ENCODE measurements around the gene GALR1.
"Not testable (repeated sequence)": the region's sequence is repeated elsewhere in the genome, so short reads cannot be mapped to it uniquely, and the experiment has no call there.

Gene GALR1

DNA sequence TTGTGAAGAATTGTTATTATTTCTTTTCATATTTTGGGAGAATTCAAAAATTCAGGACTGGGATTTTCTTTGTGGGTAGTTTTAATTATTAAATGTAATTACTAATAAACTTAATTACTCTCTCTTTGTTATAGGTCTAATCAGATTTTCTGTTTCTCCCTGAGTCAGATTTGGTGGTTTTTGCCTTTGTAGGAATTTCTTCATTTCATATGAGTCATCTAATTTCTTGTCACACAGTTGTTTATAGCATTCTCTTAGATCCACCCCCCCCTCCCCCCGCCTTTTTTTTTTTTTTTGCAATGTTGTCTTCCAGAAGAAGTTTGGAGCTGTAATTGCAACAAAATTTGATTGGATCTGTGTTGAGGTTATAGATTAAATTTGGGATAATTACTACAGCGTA, 26.0 kb upstream of the GALR1 start:
- Mint-ChIP-seq H3K9me3 (no peaks in the 10 kb centered on the region), H3K4me1 (peaks cover 11% of the 10 kb centered on the region), H3K4me3 (no peak overlapping the region), H3K27me3 (no peaks in the 10 kb centered on the region), H3K36me3 (no peaks in the 10 kb centered on the region), H3K27ac (peak overlapping the region; percentile 93)

DNA sequence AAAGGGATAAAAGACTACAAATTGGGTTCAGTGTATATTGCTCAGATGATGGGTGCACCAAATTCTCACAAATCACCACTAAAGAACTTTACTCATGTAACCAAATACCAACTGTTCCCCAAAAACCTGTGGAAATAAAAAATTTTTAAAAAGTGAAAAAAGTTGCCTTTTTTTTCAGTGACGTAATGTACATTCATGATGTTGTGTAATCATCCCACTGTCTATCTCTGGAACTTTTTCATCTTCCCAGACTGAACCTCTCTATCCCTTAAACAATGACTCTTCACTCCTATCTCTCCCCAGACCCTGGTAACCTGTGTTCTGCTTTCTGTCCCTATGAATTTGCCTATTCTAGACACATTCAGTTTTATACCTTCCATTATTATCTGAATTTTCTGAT, 19.0 kb upstream of the GALR1 start:
- Mint-ChIP-seq H3K27ac (no peak overlapping the region), H3K4me1 (no peaks in the 10 kb centered on the region), H3K36me3 (no peaks in the 10 kb centered on the region), H3K9me3 (no peaks in the 10 kb centered on the region), H3K4me3 (no peak overlapping the region), H3K27me3 (peaks cover 5% of the 10 kb centered on the region)

DNA sequence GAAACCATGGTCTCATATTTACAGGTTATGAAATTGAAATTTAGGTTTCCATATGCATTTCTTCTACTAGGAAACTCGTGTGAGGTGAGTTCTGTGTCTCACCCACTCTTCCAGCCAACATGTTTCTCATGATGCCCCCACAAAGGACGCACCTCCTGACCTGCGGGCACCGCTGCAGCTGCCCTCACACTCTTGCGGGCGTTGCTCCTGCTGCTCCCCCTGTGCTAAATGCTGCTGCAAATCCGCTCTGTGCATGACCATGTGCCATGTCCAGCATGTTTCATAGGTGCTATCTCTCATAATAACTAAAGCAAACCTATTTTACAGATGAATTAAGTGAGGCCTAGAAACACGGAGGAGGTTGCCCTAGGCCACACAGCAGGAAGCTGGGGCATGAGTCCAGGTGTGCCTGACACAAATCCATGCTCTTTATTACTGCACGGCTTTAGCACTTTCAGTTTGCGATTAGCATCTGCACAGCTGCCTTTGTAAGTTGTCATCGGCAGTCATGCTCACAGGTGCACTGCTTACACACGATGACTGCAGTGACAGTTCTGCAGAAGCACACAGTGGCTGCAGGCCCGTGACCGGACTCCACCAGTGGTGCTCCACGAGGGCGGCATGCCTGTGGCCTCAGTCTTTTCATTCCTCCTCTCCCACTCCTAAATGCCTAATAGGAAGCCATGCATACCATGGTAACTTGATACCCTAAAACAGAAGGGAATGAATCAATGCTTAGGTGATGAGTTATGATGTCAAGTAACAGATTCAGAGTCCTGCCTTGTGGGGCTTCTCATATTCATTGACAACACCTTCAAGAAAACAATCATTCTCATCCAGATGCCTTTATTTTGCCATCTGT, 14.9 kb upstream of the GALR1 start:
- Mint-ChIP-seq H3K9me3 (peaks cover 5% of the 10 kb centered on the region), H3K4me1 (no peaks in the 10 kb centered on the region), H3K27ac (no peak overlapping the region), H3K36me3 (peaks cover 11% of the 10 kb centered on the region), H3K4me3 (no peak overlapping the region), H3K27me3 (peaks cover 5% of the 10 kb centered on the region)

DNA sequence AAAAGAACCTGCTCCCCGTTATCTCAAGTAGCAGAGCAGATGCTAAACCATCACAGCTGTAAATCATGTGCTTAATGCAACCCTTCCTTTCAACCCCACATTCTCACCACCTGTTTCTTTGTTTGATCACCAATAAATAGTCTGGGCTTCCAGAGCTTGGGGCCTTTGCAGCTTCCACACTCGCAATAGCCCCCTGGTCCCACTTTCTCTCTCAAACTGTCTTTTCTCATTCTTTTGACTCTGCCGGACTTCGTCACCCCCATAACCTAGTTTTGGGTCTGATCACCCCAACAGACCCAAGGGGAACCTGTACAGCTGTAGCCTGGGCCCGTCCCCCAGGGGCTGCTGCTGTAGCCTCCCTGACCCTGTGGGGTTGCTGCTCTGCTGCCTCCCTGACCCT, 10.4 kb upstream of the GALR1 start:
- H3K4me3 Mint-ChIP-seq, H3K27me3 Mint-ChIP-seq, H3K4me1 Mint-ChIP-seq, H3K9me3 Mint-ChIP-seq: not testable (repeated sequence)
- Mint-ChIP-seq H3K36me3 (peaks cover 11% of the 10 kb centered on the region), H3K27ac (peak overlapping the region; percentile 55)

DNA sequence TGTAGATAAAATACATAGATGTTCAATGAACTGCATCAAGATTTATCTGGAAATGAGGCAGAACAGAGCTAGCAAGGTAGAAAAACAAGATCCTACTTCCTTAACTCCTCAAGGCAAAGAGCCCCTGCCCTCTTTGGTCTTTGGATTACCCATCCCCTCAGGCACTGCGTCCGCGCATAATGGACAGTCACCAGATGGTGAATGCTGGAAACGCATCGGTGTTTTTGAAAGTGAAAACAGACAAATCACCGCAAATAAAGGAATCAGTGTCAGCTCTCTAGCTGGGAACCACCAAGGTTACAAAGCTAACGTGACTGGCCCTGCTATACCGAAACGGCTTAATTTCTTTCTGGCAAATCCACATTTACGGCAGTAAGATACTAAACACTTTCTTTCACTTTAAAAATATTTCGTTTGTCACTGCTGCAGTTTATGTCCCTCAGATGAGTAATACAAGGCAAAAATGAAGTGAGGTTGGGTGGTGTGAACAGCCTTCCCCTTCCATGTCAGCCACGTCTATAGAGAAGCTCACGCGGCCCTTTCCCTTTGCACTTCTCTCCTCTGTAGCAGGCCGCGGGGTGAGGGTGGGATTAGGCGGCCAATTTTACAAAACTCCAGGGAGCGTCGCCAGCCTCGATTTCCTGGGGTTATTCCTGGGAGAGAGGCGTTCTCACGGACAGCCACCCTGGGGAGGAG, 627 bp upstream of the GALR1 start:
- Mint-ChIP-seq H3K4me3 (peak overlapping the region; percentile 58), H3K27me3 (peaks cover 47% of the 10 kb centered on the region), H3K27ac (no peak overlapping the region), H3K9me3 (peaks cover 13% of the 10 kb centered on the region), H3K36me3 (peaks cover 8% of the 10 kb centered on the region), H3K4me1 (peaks cover 19% of the 10 kb centered on the region)

DNA sequence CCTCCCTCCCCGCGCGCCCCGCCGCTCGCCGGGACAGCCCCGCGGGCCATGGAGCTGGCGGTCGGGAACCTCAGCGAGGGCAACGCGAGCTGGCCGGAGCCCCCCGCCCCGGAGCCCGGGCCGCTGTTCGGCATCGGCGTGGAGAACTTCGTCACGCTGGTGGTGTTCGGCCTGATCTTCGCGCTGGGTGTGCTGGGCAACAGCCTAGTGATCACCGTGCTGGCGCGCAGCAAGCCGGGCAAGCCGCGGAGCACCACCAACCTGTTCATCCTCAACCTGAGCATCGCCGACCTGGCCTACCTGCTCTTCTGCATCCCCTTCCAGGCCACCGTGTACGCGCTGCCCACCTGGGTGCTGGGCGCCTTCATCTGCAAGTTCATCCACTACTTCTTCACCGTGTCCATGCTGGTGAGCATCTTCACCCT, 865 bp downstream of the GALR1 start:
- Mint-ChIP-seq H3K27me3 (peaks cover 50% of the 10 kb centered on the region), H3K9me3 (peaks cover 13% of the 10 kb centered on the region), H3K4me1 (peaks cover 19% of the 10 kb centered on the region), H3K36me3 (peaks cover 8% of the 10 kb centered on the region), H3K4me3 (no peak overlapping the region), H3K27ac (no peak overlapping the region)

DNA sequence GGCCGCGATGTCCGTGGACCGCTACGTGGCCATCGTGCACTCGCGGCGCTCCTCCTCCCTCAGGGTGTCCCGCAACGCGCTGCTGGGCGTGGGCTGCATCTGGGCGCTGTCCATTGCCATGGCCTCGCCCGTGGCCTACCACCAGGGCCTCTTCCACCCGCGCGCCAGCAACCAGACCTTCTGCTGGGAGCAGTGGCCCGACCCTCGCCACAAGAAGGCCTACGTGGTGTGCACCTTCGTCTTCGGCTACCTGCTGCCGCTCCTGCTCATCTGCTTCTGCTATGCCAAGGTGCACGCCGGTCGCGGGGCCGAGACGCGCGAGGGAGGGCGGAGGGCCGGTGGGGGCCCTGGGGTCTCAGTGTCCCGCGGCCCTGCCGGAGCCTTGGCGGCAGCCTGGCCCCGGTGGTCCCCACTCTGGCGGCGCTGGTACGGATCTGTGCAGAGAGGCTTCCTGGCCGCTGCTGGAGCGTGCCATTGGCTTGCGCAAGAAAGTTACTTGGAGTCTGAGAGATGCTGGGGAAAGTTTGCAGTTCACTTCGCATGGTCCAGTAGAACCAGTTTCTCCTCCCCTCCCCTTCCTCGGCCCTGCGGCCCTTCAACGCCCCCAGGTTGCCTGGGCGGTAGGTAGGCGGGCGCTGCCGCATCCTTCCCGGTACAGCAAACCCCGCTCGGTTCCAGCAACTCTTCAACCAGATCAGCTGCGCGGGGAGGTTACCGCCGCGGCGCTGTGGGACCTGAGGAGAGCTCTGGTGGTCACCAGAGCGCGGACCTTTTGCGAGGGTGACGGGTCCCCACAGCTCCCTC, 1.5 kb downstream of the GALR1 start:
- Mint-ChIP-seq H3K9me3 (peaks cover 13% of the 10 kb centered on the region), H3K36me3 (peaks cover 8% of the 10 kb centered on the region), H3K4me3 (no peak overlapping the region), H3K4me1 (peaks cover 19% of the 10 kb centered on the region), H3K27ac (no peak overlapping the region), H3K27me3 (peaks cover 48% of the 10 kb centered on the region)

DNA sequence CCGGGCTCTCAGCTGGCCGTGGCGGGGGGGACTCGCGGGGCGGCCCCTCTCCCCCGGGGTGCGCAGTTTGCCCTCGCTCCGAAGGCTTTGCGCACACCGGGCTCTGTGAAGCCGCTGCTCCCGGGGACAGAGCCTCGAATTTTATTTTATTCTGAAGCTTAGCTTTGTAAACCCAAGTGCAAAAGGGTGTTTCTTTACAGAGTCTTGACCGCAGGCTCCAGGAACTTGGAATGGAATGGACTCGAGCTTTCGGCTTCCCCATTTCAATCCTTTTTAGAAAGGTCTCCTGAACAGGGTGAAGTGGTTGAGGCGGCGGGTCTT, 2.0 kb downstream of the GALR1 start:
- no peak overlapping the region for H3K27ac Mint-ChIP-seq
- peaks cover 11% of the 10 kb centered on the region for H3K9me3 Mint-ChIP-seq
- H3K4me1 Mint-ChIP-seq: peaks cover 19% of the 10 kb centered on the region
- no peak overlapping the region for H3K4me3 Mint-ChIP-seq
- peaks cover 50% of the 10 kb centered on the region for H3K27me3 Mint-ChIP-seq
- peaks cover 8% of the 10 kb centered on the region for H3K36me3 Mint-ChIP-seq

DNA sequence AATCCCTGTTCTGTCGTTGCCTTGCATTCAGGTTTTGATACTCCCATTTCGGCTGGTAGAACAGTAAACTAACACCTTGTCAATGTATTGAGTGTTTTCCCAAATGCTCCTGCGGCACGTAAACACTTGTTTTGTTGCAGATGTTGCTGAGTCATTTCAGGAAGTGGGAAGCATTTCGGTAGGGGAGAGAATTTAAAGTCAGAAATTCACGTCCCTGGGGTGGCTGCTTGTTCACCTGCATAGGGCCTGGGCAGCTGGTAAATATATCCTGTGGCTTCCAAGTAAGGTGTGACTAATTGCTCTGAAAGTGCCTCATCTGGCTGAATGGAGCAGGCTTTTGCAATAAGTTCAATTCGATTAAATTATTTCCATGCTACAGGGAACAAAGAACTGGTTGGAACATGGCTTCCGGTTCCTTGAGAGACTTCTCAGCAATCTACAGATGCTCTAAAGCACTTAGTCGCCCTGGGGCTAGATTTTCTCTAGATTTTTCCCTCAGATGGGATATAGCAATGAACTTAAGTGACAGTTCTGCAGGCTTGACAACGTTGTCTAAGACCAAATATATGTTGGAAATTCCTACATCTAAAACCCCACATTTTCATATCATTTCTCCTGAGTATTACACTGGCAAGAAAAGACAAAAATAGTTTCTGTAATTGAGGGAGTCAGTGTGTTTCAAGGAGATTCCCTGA, 5.2 kb downstream of the GALR1 start:
- Mint-ChIP-seq H3K36me3 (peaks cover 3% of the 10 kb centered on the region), H3K4me1 (peaks cover 5% of the 10 kb centered on the region), H3K9me3 (no peaks in the 10 kb centered on the region), H3K27ac (no peak overlapping the region), H3K4me3 (no peak overlapping the region), H3K27me3 (peaks cover 31% of the 10 kb centered on the region)

DNA sequence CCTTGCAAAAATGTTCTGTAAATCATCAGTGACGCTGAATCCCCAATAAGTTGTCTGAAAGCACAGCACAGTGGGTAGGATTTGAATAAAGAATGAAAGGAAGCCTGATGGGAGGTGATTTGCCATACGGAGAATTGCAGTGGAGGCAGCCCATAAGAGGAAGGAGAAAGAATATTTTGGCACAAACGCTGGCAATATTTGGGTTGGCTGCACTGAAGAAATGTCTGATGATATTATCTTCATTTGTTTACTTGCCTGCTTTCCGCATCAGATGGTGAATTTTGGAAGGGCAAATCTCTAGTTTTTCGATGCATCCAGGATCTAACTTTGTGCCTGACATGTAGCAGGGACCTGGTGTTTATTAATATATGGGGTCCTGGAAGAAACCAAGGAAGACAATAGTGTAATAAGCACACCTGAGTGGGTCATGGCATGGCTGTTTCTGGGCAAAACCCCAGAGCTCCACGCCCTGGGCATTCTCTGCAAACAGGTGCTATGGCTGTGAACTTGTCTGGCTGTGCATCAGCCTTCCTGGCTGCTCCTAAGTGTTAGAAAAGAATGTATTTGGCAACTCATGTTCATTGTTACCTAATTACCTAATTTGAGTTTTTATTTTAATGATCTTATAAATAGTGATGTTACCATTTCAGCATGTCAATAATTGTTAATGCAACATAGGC, 5.9 kb downstream of the GALR1 start:
- H3K27ac Mint-ChIP-seq: no peak overlapping the region
- peaks cover 31% of the 10 kb centered on the region for H3K27me3 Mint-ChIP-seq
- H3K4me1 Mint-ChIP-seq: peaks cover 5% of the 10 kb centered on the region
- no peaks in the 10 kb centered on the region for H3K9me3 Mint-ChIP-seq
- H3K4me3 Mint-ChIP-seq: no peak overlapping the region
- H3K36me3 Mint-ChIP-seq: peaks cover 3% of the 10 kb centered on the region

DNA sequence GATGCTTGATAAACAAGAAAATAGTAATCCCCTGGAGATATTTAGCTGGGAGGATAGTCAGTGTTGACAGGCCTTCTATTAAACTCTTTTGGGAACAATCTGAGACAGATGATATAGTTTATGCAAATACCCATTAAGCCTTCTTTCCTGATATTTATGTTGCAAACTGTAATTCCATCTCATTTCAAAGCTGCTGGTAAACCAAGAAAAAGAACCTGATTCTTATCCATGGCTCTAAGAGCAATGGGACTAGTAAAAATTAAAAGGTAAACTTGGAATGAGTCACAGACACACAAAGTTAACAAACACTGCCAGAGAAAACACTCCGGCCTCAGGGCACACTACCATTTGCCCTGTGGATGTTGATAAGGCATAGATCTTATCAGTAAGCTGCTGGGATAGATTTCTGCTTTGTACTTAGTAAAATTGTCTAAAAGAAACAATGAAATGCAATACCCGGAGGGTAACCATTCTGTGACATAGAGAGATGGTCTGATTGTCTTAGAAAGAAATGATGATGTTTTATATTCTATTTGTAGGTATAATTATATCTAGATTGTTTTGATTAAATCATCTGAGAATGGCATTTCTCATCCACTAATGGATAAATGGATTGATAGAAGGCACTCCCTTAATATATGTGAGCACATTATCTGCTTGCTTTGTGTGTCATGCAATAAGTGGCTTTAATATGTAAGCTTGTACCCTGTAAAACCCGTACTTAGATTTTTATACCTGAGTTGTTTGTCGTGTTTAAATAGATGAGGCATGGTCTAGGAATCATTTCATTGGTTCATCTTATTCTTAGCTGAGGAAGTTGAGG, 13.2 kb downstream of the GALR1 start:
- Mint-ChIP-seq H3K4me3 (no peak overlapping the region), H3K36me3 (peaks cover 3% of the 10 kb centered on the region), H3K27me3 (peaks cover 5% of the 10 kb centered on the region), H3K4me1 (no peaks in the 10 kb centered on the region), H3K9me3 (peaks cover 7% of the 10 kb centered on the region), H3K27ac (no peak overlapping the region)

DNA sequence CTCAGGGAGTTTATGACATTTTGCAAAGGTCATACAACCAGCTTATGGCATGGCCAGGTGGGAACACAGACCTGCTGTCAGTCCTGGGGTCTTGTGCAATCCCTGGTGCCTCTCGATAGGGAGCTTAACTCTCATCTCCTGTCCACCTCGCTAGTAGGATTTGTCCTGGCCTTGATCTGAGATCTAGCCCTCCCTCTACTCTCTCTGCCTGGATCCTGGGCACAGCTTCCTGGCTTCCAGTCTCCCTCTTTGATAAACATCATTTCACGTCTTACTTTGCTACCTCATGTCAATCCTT, 13.8 kb downstream of the GALR1 start:
- Mint-ChIP-seq H3K27me3 (peaks cover 5% of the 10 kb centered on the region), H3K36me3 (peaks cover 3% of the 10 kb centered on the region), H3K27ac (no peak overlapping the region), H3K4me1 (no peaks in the 10 kb centered on the region), H3K4me3 (no peak overlapping the region), H3K9me3 (peaks cover 7% of the 10 kb centered on the region)

DNA sequence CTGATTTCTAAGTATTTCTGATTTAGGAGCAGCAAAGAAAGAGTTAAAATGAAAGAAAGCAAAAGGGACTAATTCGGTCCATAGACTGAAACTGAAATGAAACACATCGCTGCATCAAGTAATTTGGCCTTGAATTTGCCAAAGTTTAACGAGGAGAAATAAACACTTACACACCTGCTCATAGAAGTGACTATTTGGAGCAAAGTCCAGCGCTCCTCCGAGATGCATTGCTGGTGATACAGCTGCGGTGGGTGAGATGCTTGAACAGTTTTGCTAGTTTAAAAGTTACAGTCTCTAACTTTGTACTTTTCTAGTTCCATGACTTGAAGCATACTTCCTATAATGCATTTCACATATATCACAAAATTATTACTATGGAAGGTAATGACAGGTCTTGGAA, 18.3 kb downstream of the GALR1 start:
- Mint-ChIP-seq H3K4me3 (no peak overlapping the region), H3K9me3 (peaks cover 7% of the 10 kb centered on the region), H3K36me3 (peaks cover 3% of the 10 kb centered on the region), H3K27me3 (peaks cover 11% of the 10 kb centered on the region), H3K27ac (no peak overlapping the region), H3K4me1 (no peaks in the 10 kb centered on the region)

DNA sequence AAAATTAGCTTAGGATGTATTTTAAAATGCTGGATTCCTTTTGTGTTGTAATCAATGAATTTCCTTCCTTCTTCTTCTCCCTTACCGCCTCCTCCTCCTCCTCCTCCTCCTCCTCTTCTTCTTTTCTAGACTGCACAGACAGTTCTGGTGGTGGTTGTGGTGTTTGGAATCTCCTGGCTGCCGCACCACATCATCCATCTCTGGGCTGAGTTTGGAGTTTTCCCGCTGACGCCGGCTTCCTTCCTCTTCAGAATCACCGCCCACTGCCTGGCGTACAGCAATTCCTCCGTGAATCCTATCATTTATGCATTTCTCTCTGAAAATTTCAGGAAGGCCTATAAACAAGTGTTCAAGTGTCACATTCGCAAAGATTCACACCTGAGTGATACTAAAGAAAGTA, 18.8 kb downstream of the GALR1 start:
- Mint-ChIP-seq H3K27me3 (peaks cover 11% of the 10 kb centered on the region), H3K4me3 (no peak overlapping the region)

More for the DNA sequence above, 18.8 kb downstream of the GALR1 start:
- H3K4me1 Mint-ChIP-seq: no peaks in the 10 kb centered on the region
- peaks cover 7% of the 10 kb centered on the region for H3K9me3 Mint-ChIP-seq
- H3K36me3 Mint-ChIP-seq: peaks cover 3% of the 10 kb centered on the region
- H3K27ac Mint-ChIP-seq: no peak overlapping the region
